PC-3 (cell line): ENCODE data around the gene REC114. TPM values are rescaled to one million over a fixed set of nuclear protein-coding genes. Genes with fewer than 3 reads are reported as not detected.
A peak's percentile ranks its signal among the peaks of the same experiment; 100 is the strongest.

Experiments
- ATAC-seq: fragments of 200-7000 bp; cut with Tn5 transposase; 2 replicates; pipeline ENCODE4 v1.9.1; 2020; ENCODE audit warnings: mild to moderate bottlenecking, moderate library complexity
- BruUV-seq: library from RNA; stranded (reverse); fragments of 400-500 nt; replicated peaks from 2 replicates; lab custom pipeline; 2021; lab: Mats Ljungman, UMichigan
- CTCF ChIA-PET: fragments of 300-600 bp; sonication (Branson Sonifier 250); formaldehyde crosslinking; loops from one replicate; lab custom pipeline; 2022; ENCODE audit warnings: antibody characterized with exemption; lab: Charles Lee
- POLR2A ChIA-PET: fragments of 300-600 bp; sonication (Branson Sonifier 250); formaldehyde crosslinking; loops from one replicate; lab custom pipeline; 2022; ENCODE audit warnings: antibody characterized with exemption; ENCODE audit not compliant: unreplicated experiment; lab: Charles Lee
- DNase-seq: peaks from one replicate; pipeline ENCODE4 v3.0.0-alpha.2; 2015
- H2AFZ ChIP-seq: fragments of 300-600 bp; sonication (generic); 2 replicates; pipeline ENCODE4 v1.6.0; 2016; ENCODE audit warnings: antibody characterized with exemption, low read length
- H3F3A ChIP-seq: fragments of 300-600 bp; sonication (generic); one replicate; pipeline ENCODE4 v1.6.0; 2017; ENCODE audit warnings: antibody characterized with exemption, low read length, control low read depth, mild to moderate bottlenecking; ENCODE audit not compliant: unreplicated experiment
- H3K27ac ChIP-seq: fragments of 300-600 bp; sonication (generic); 2 replicates; pipeline ENCODE4 v1.5.1; 2016; ENCODE audit warnings: mild to moderate bottlenecking, low read length
- H3K27me3 ChIP-seq: fragments of 300-600 bp; sonication (generic); 2 replicates; pipeline ENCODE4 v1.6.1; 2016; ENCODE audit warnings: low read length, mixed read lengths
- H3K36me3 ChIP-seq: fragments of 300-600 bp; sonication (generic); 2 replicates; pipeline ENCODE4 v1.6.1; 2016; ENCODE audit warnings: low read depth, mixed run types, low read length, mixed read lengths
- H3K4me1 ChIP-seq: fragments of 300-600 bp; sonication (generic); 2 replicates; pipeline ENCODE4 v1.5.1; 2016; ENCODE audit warnings: low read length; ENCODE audit not compliant: insufficient read depth
- H3K4me2 ChIP-seq: fragments of 300-600 bp; sonication (generic); 2 replicates; pipeline ENCODE4 v1.6.0; 2016; ENCODE audit warnings: low read length
- H3K4me3 ChIP-seq: fragments of 300-600 bp; sonication (generic); 2 replicates; pipeline ENCODE4 v1.5.1; 2016; ENCODE audit warnings: mild to moderate bottlenecking, low read length, mixed read lengths
- H3K79me2 ChIP-seq: fragments of 300-600 bp; sonication (generic); 2 replicates; pipeline ENCODE4 v1.6.1; 2017; ENCODE audit warnings: low read length, mixed read lengths
- H3K9ac ChIP-seq: fragments of 300-600 bp; sonication (generic); 2 replicates; pipeline ENCODE4 v1.6.0; 2016; ENCODE audit warnings: mild to moderate bottlenecking, low read length
- H3K9me2 ChIP-seq: fragments of 300-600 bp; sonication (generic); replicated peaks from 2 replicates; pipeline ENCODE4 v1.6.1; 2016; ENCODE audit warnings: mixed run types, low read length, mixed read lengths
- H3K9me3 ChIP-seq: fragments of 300-600 bp; sonication (generic); 2 replicates; pipeline ENCODE4 v1.6.1; 2016; ENCODE audit warnings: low read length, mixed read lengths
- H4K20me1 ChIP-seq: fragments of 300-600 bp; sonication (generic); 2 replicates; pipeline ENCODE4 v1.6.1; 2016; ENCODE audit warnings: low read length, mixed read lengths
- EZH2 ChIP-seq: fragments of 300-600 bp; sonication (generic); IDR thresholded peaks from one replicate; pipeline ENCODE4 v1.6.1; 2017; ENCODE audit warnings: antibody characterized with exemption, mild to moderate bottlenecking, low read length; ENCODE audit not compliant: unreplicated experiment
- EZH2phosphoT487 ChIP-seq: fragments of 300-600 bp; sonication (generic); IDR thresholded peaks from 2 replicates; pipeline ENCODE4 v1.6.1; 2018; ENCODE audit warnings: mild to moderate bottlenecking, antibody characterized with exemption, low read length, borderline replicate concordance
- intact Hi-C: fragments of 100-400 bp; cut with micrococcal nuclease; formaldehyde crosslinking; loops from 2 replicates; pipeline ENCODE4 v1.9.0; 2023
- total RNA-seq: library from RNA; depleted of rRNA; stranded (reverse); fragments of >200 nt; gene quantifications from 2 replicates; pipeline ENCODE4 v1.2.3, GENCODE V29; 2014
- TF ChIP-seq, protein P1 (sequence below): fragments of 300-600 bp; sonication (generic); conservative IDR thresholded peaks from 2 replicates; pipeline ENCODE4 v1.5.1; 2017; ENCODE audit warnings: antibody characterized with exemption, low read depth, mild to moderate bottlenecking, low read length

REC114 gene
- total RNA-seq, 1 experiment from 2014 or later: not detected

- Histone ChIP-seq H3K79me2 (no peaks in the 10 kb centered on the region), H4K20me1 (no peaks in the 10 kb centered on the region), H3F3A (no peaks in the 10 kb centered on the region), H3K9me2 (no peaks in the 10 kb centered on the region), H3K9me3 (no peaks in the 10 kb centered on the region), H3K36me3 (no peaks in the 10 kb centered on the region), H2AFZ (no peak overlapping the region), H3K4me1 (no peaks in the 10 kb centered on the region), H3K4me2 (no peak overlapping the region), H3K9ac (no peak overlapping the region), H3K27me3 (peaks cover 31% of the 10 kb centered on the region), H3K4me3 (no peak overlapping the region), H3K27ac (no peak overlapping the region)
- POLR2A ChIA-PET: no interaction called here
- no peak for TF ChIP-seq EZH2phosphoT487
- intact Hi-C loops: no loop called here
- DNase-seq (no peak), ATAC-seq (no peak)
- no TSS peak for BruUV-seq
- CTCF ChIA-PET: no interaction called here
Measured at GRCh38 chr15:73457334-73457733, 14.4 kb downstream of the REC114 start.

- no peak overlapping the region for H3K4me3 ChIP-seq
- H2AFZ ChIP-seq: no peak overlapping the region
- no peak overlapping the region for H3K9ac ChIP-seq
- CTCF ChIA-PET: no interaction called here
- no peaks in the 10 kb centered on the region for H3K9me2 ChIP-seq
- H3K27ac ChIP-seq: no peak overlapping the region
- H3K36me3 ChIP-seq: no peaks in the 10 kb centered on the region
- H3K9me3 ChIP-seq: no peaks in the 10 kb centered on the region
- intact Hi-C loops: no loop called here
- H3K79me2 ChIP-seq: no peaks in the 10 kb centered on the region
- BruUV-seq: no TSS peak
- H3K4me2 ChIP-seq: no peak overlapping the region
- TF ChIP-seq EZH2 (no peak), EZH2phosphoT487 (no peak)
- TF ChIP-seq, protein P1, sequence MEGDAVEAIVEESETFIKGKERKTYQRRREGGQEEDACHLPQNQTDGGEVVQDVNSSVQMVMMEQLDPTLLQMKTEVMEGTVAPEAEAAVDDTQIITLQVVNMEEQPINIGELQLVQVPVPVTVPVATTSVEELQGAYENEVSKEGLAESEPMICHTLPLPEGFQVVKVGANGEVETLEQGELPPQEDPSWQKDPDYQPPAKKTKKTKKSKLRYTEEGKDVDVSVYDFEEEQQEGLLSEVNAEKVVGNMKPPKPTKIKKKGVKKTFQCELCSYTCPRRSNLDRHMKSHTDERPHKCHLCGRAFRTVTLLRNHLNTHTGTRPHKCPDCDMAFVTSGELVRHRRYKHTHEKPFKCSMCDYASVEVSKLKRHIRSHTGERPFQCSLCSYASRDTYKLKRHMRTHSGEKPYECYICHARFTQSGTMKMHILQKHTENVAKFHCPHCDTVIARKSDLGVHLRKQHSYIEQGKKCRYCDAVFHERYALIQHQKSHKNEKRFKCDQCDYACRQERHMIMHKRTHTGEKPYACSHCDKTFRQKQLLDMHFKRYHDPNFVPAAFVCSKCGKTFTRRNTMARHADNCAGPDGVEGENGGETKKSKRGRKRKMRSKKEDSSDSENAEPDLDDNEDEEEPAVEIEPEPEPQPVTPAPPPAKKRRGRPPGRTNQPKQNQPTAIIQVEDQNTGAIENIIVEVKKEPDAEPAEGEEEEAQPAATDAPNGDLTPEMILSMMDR: no peak
- H3K4me1 ChIP-seq: no peaks in the 10 kb centered on the region
- H3K27me3 ChIP-seq: peaks cover 40% of the 10 kb centered on the region
- no peaks in the 10 kb centered on the region for H3F3A ChIP-seq
- ATAC-seq (no peak), DNase-seq (no peak)
- POLR2A ChIA-PET: no interaction called here
- no peaks in the 10 kb centered on the region for H4K20me1 ChIP-seq
Measured at GRCh38 chr15:73460662-73461061, 17.7 kb downstream of the REC114 start.

- no peaks in the 10 kb centered on the region for H4K20me1 ChIP-seq
- H3K36me3 ChIP-seq: no peaks in the 10 kb centered on the region
- H3K9me3 ChIP-seq: no peaks in the 10 kb centered on the region
- H3K4me3 ChIP-seq: no peak overlapping the region
- no peak overlapping the region for H3K27ac ChIP-seq
- POLR2A ChIA-PET: interaction anchor here (0.5 kb wide), 1 partner anchor 39 kb away, joined by 3 read pairs; no protein-coding TSS in a partner anchor
- DNase-seq (peak; percentile 17), ATAC-seq (no peak)
- BruUV-seq: no TSS peak
- intact Hi-C loops: no loop called here
- CTCF ChIA-PET: no interaction called here
- H3K79me2 ChIP-seq: no peaks in the 10 kb centered on the region
- H3K4me2 ChIP-seq: no peak overlapping the region
- peaks cover 38% of the 10 kb centered on the region for H3K27me3 ChIP-seq
- no peaks in the 10 kb centered on the region for H3F3A ChIP-seq
- H3K9me2 ChIP-seq: no peaks in the 10 kb centered on the region
- no peaks in the 10 kb centered on the region for H3K4me1 ChIP-seq
- H3K9ac ChIP-seq: no peak overlapping the region
- no peak for TF ChIP-seq EZH2
- no peak for TF ChIP-seq EZH2phosphoT487
- TF ChIP-seq, protein P1: peak; percentile 31; the same call in 1 of the 2 replicates
- H2AFZ ChIP-seq: no peak overlapping the region
Measured at GRCh38 chr15:73464602-73465001, 21.6 kb downstream of the REC114 start.
